ENCODE measurements around the gene S100G.

DNA sequence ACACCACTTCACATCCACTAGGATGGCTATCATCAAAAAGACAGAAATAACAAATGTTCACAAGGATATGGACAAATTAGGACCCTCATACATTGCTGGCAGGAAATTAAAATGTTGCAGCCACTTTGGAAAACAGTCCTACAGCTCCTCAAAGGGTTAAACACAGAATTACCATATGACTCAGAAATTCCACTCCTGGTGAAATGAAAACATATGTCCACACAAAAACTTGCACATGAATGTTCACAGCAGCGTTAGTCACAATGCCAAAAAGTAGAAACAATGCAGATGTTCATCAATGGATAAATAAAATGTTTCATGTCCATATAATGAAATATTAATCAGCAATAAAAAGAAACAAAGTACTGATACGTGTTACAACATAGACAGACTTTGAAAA lies 15.1 kb downstream of the S100G start:
- TF ChIP-seq, protein P1, sequence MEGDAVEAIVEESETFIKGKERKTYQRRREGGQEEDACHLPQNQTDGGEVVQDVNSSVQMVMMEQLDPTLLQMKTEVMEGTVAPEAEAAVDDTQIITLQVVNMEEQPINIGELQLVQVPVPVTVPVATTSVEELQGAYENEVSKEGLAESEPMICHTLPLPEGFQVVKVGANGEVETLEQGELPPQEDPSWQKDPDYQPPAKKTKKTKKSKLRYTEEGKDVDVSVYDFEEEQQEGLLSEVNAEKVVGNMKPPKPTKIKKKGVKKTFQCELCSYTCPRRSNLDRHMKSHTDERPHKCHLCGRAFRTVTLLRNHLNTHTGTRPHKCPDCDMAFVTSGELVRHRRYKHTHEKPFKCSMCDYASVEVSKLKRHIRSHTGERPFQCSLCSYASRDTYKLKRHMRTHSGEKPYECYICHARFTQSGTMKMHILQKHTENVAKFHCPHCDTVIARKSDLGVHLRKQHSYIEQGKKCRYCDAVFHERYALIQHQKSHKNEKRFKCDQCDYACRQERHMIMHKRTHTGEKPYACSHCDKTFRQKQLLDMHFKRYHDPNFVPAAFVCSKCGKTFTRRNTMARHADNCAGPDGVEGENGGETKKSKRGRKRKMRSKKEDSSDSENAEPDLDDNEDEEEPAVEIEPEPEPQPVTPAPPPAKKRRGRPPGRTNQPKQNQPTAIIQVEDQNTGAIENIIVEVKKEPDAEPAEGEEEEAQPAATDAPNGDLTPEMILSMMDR (conservative IDR thresholded peaks at IDR 0.05; ENCODE audit: low read length), result no peak
- no peak for TF ChIP-seq EZH2phosphoT487 (IDR thresholded peaks at IDR 0.05; ENCODE audit: borderline replicate concordance, low read depth, low read length)
